Measurements from ENCODE around the gene HOMER1.
"Not testable (repeated sequence)": the region's sequence is repeated elsewhere in the genome, so short reads cannot be mapped to it uniquely, and the experiment has no call there.

Gene HOMER1

DNA sequence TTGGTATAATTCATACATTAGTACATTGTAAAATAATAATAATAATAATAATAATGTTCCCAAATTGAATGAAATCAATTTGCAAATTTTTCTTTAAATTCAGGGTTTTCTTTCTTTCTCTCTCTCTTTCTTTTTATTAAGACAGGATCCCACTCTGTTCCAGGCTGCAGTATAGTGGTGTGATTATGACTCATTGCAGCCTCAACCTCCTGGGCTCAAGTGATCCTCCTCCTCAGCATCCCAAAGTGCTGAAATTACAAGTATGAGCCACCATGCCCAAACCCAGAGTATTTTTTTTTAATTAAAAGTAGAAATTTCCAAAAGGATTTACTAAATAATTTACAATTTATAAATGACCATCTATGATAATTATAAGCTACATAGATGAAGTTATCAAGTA is 117.7 kb downstream of the HOMER1 start:
- no peak overlapping the region for H3K27ac ChIP-seq
- TF ChIP-seq ZFX (IDR thresholded peaks at IDR 0.05), result no peak
- TF ChIP-seq, protein P1, sequence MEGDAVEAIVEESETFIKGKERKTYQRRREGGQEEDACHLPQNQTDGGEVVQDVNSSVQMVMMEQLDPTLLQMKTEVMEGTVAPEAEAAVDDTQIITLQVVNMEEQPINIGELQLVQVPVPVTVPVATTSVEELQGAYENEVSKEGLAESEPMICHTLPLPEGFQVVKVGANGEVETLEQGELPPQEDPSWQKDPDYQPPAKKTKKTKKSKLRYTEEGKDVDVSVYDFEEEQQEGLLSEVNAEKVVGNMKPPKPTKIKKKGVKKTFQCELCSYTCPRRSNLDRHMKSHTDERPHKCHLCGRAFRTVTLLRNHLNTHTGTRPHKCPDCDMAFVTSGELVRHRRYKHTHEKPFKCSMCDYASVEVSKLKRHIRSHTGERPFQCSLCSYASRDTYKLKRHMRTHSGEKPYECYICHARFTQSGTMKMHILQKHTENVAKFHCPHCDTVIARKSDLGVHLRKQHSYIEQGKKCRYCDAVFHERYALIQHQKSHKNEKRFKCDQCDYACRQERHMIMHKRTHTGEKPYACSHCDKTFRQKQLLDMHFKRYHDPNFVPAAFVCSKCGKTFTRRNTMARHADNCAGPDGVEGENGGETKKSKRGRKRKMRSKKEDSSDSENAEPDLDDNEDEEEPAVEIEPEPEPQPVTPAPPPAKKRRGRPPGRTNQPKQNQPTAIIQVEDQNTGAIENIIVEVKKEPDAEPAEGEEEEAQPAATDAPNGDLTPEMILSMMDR (conservative IDR thresholded peaks at IDR 0.05), result no peak

DNA sequence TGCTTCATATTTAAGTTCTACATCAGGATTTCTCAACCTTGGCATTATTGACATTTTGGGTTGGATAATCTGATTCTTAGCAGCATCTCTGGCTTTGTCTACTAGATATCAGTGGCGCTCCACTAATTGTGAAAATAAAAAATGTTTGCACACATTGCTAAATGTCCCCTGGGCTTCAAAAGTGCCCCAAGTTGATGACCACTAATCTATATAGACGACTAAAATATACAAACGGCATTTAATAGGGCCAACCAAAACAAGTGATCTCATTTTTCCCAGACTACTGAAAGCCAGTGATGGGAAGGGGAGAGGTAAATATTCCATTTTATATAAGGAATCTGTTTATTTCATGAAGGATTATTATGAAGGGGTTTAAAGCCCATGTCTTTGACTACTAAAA is 118.6 kb downstream of the HOMER1 start:
- no peak overlapping the region for H3K27ac ChIP-seq
- TF ChIP-seq, protein P1 (conservative IDR thresholded peaks at IDR 0.05), result no peak
- no peak for TF ChIP-seq ZFX (IDR thresholded peaks at IDR 0.05)

DNA sequence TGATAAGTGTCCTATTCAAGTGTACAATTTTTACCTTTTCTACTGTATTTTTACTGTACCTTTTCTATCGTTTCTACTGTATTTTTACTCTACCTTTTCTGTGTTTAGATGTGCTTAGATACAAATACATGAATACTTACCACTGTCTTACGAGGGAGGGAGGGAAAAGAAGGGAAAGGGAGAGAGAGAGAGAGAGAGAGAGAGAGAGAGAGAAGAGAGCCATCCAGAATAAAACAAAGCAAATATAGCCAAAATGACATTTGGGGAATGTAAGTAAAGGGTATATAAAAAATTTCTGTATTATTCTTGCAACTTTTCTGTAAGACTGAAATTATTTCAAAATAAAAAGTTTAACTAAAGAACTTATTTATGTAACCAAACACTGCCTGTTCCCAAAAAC is 121.2 kb downstream of the HOMER1 start:
- H3K27ac ChIP-seq, result no peak overlapping the region
- TF ChIP-seq, protein P1 (conservative IDR thresholded peaks at IDR 0.05), result no peak
- no peak for TF ChIP-seq ZFX (IDR thresholded peaks at IDR 0.05)

DNA sequence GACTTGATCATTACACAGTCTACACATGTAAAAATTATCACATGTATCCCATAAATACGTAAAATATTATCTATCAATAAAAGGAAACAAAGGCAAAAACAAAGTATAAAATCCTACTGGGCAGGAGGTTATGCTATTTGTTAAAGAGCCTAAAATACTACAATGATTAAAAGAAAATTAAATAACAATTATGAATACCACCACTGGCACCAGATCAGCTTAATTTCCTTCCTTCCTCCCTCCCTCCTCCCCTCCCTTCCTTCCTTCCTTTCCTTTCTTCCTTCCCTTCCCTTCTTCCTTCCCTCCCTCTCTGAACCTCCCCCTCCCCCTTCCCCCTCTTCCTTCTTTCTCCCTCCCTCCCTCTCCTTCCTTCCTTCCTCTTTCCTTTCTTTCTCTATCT is 127.3 kb downstream of the HOMER1 start:
- TF ChIP-seq, protein P1 (conservative IDR thresholded peaks at IDR 0.05), result no peak
- no peak for TF ChIP-seq ZFX (IDR thresholded peaks at IDR 0.05)
- H3K27ac ChIP-seq, result no peak overlapping the region

DNA sequence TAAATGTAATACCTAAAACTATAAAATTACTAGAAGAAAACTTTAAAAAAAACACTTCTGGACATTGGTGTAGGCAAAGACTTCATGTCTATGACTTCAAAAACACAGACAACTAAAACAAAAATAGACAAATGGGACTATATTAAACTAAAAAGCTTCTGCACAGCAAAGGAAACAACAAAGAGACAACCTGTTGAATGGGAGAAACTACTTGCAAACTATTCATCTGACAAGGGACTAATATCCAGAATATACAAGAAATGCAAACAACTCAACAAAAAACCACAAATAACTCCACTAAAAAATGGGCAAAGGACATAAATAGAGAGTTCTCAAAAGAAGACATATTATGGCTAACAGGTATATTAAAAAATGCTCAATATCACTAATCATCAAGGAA is 128.8 kb downstream of the HOMER1 start:
- not testable (repeated sequence) for H3K27ac ChIP-seq

DNA sequence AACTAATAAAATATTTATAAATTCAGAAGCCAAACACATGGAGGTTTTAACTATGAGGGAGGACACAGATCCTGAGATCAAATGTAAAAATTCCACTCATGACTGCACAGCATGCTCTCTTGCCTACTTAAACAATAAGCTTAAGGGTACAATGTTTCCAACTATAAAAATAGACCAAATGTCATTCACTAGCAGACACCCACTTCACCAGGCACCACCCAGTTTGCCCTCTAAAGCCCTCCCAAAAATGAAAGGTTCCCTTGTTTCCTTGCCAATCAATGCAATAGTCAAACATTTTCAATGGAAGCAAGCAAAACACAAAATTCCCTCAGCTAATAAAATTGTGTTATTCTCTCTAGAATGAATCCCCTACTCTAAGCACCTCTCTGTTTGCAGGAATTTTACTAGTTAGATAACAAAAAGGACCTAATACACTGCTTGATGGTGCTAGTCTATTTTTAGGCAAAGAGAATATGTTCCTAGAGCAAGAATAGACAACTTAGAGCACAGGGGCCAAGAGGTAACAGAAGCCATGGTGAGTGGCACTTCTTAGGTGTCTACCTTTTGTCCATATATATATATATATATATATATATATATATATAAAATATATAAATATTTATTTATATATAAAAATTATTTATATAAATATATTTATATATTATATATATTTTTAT is 135.3 kb downstream of the HOMER1 start:
- TF ChIP-seq, protein P1 (conservative IDR thresholded peaks at IDR 0.05), result no peak
- TF ChIP-seq ZFX (IDR thresholded peaks at IDR 0.05), result no peak
- no peak overlapping the region for H3K27ac ChIP-seq

DNA sequence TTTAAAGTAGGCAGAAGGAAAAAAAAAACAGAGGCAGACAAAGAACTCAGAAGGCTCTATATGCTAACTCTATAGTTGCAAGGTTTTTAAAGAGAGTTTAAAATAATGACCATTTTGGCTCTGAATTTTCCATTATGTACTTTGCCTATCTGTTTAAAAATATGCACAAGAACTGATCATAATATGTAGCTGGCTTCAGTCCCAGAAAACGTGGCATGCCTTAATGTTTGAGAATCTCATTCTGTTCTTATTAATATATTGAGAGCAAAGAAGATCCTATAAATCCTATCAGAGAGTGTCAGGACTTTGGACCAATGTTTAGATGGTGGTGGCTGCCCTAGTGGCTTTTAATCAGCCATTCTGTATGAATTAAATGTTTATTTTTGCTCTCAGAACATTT is 156.5 kb downstream of the HOMER1 start:
- H3K27ac ChIP-seq, result no peak overlapping the region
- TF ChIP-seq ZFX (IDR thresholded peaks at IDR 0.05), result no peak

DNA sequence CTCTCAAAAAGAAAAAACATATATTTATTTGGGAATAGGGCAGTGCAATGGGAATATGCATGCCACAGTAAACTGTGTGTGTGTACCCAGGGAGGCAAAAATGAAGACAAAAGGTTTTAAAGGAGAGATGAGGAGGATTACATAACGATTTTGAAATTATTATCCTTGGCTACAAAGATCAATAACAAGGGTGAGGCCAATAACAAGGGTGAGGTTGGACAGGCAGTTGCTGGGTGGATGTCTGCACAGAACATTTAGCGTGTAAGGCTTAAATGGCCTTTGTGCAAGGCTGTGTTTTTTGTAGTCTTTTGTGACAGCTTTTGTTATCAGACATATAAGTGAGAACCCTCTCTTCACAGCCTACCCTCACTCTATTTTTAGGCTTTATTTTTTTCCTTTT is 164.1 kb downstream of the HOMER1 start:
- H3K27ac ChIP-seq, result no peak overlapping the region
- TF ChIP-seq, protein P1 (conservative IDR thresholded peaks at IDR 0.05), result no peak
- no peak for TF ChIP-seq ZFX (IDR thresholded peaks at IDR 0.05)

Data from C4-2B (cell line).